ENCODE data around the gene MTFMT.

MTFMT gene

GRCh38 chr15:64981812-64982431 is 47.5 kb downstream of the MTFMT start:
- DNase-seq = no peak

DNA sequence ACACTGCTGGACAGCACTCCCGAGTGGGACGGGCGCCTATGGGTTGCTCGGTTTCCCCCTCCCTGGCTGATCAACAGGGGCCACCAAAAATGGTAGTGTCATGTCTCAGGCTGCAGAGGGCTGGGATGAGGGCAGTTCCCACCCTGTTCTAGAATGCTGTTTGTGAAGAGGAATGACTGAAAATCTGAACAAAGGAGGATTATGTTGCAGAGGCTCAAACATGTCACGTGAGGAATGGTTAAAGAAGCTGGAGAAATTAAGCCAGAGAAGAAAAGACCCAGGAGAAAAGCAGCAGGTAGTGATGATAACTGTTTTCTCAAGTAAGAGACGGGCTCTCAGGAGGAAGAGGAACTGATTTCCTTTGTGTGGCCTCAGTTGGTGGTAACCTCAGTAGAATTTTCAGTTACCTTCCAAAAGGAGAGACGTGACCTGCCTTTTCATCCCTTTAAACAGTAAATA is 50.2 kb downstream of the MTFMT start:
- DNase-seq = no peak

DNA sequence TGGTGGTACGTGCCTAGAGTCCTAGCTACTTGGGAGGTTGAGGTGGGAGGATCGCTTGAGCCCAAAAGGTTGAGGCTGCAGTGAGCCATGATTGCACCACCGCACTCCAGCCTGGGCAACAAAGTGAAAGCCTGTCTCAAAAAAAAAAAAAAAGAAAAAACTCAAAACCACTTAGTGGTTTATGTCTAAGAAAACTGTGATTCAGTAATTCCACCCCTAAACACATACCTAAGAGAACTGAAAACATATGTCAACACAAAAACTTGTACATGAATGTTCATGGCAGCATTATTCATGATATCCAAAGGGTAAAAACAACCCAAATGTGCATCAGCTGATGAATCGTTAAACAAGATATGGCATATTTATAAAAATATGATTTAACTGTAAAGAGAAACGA is 54.0 kb downstream of the MTFMT start:
- DNase-seq = no peak

DNA sequence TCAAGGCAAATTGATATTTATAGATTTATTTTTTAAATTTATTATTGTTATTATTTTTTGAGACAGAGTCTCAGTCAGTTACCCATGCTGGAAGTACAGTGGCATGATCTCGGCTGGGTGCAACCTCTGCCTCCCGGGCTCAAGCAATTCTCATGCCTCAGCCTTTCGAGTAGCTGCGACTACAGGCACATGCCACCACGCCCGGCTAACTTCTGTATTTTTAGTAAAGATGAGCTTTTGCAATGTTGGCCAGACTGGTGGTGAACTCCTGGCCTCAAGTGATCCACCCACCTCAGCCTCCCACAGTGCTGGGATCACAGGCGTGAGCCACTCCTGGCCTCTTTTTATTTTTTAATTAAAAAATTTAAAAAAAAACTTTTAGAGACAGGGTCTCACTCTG is 58.7 kb downstream of the MTFMT start:
- DNase-seq = no peak

DNA sequence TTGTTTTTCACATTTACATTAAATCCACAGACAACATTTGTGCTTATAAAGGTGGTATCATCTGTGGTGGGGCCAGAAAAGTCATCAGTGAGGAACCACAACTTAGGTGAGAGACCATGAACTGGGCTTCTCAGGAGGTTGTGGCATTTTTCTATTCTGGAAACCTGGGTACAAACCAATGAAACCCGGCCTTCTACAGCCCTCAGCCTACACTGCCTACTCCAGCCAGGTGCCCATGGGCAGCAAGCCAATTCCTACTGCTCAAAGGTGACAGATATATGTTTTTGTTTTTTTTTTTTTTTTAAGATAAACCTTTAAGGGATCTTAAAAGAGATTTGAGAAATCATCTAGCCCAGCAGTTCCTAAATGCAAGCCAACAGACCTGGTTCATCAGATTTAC is 60.0 kb downstream of the MTFMT start:
- no peak for DNase-seq

DNA sequence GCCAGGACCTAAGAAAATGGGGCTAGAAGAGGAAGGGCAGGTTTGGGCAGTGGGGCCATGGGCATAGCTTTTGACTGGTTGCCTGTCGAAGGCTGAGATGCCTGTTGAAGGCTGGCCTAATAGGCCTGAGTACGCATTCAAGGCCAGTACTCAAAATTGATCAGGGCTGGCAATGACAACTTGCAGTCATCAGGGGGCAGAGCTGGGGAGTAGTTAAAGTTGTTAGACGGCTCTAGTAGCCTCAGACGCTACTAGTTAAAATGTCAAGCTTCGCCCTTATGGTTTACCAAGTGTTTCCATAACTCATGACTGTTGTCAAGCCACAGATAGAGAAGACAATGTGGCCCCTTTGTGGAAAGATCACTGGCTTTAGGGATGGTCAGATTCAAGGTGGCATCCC is 68.4 kb downstream of the MTFMT start:
- DNase-seq = no peak

DNA sequence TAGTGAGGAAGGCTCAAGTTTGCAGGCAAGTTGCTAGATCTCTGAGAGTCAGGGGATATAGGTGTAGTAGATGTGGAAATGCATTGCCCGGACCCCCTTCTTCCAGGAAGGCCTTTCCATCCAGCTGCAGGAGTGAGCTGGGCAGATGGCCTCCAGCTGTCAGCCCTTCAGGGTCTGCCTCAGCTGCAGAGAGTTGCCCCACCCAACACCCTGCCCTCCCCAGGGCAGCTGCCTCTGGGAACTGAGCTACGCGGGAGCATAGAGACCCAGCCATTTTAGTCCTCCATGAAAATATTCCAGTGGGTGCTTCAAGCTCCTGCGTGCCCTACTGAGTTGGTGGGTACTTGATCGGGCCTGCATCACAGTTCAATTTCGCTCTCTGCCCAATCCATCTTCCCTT is 69.3 kb downstream of the MTFMT start:
- no peak for DNase-seq

- no peak for DNase-seq
These were observed 70.3 kb downstream of the MTFMT start for GRCh38 chr15:64959128-64959527.

GRCh38 chr15:64954395-64954794 is 75.0 kb downstream of the MTFMT start:
- no peak for DNase-seq

- no peak for DNase-seq
These were observed 77.5 kb downstream of the MTFMT start for GRCh38 chr15:64951777-64952418.
